HG03095 (cell line): Measurements from ENCODE around the gene DCP1A.
"Not testable (repeated sequence)": the region's sequence is repeated elsewhere in the genome, so short reads cannot be mapped to it uniquely, and the experiment has no call there.

Experiments used
- ATAC-seq: cut with Tn5 transposase; IDR thresholded peaks from one replicate; pipeline ENCODE4 v1.9.1; 2021; ENCODE audit warnings: moderate library complexity; ENCODE audit not compliant: unreplicated experiment

The DCP1A gene

DNA sequence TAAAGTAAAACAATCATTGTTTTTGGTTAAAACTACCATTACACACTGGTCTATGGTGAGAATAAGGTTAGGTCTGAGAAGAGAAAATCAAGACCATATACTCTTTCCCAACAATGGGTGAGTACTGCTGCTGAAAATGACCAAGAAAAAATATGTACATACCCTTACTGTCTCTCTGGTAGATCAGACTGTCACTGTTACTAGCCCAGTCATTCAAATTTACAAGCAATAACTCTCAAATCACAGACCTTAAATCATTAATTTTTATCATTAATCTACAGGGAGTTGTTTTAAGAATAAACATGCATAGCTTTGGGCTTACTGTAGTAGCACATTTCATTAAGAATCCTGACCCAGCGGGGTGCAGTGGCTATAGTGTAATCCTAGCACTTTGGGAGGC, 17.4 kb downstream of the DCP1A start:
- no peak for ATAC-seq

GRCh38 chr3:53328746-53329145, 18.6 kb downstream of the DCP1A start:
- ATAC-seq = no peak

DNA sequence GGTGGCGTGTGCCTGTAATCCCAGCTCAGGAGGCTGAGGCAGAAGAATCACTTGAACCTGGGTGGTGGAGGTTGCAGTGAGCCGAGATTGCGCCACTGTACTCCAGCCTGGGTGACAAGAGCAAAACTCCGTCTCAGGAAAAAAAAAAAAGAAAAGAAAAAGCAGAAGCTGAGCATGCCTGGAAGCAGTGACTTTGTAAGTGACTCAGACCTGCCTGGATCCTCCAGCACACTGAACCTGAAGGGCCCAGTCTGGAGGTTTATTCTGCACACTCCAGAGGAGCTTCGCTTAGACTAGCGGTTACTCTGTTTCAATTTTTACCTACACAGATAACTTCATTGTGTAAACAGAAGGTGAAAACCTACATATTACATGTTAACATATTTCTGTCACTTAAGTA, 19.4 kb downstream of the DCP1A start:
- ATAC-seq = not testable (repeated sequence)

DNA sequence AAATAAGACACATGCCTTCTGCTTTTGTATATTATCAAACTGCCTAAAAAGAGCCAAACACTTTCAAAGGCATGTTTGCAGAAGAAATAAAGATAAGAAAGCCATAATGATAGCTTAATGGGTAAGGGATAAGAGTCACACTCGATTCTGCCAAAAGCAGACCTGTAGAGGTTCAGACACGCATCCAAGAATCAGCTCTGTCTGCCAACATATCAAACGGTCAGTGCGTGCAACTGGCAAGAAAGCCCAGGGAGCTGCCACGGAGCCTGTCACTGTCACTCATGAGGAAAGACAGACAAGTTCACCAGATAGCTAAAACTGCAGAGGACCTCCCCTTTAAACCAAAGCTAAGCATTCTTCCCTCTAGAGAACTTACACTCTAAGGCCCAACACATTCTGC, 23.2 kb downstream of the DCP1A start:
- ATAC-seq = no peak

- no peak for ATAC-seq
Measured at GRCh38 chr3:53320697-53321096, 26.6 kb downstream of the DCP1A start.

DNA sequence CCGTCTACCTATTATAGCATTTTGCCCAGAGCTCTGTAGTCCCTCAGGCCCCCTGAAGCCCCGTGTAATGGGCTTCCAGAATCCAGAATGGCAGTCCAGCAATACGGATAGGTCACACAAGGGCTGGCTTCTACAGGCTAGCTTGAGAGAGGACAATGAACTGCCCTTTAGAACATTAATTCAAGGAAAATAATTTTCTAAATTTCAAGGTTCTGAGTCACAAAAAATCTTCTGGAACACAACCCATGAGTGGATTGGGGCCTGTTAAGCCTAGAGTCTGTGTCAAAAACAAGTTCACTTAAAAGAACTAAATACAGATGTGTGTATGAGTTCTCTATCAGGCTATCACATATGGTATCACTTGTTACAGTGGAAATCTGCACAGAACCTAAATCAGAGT, 28.8 kb downstream of the DCP1A start:
- no peak for ATAC-seq

DNA sequence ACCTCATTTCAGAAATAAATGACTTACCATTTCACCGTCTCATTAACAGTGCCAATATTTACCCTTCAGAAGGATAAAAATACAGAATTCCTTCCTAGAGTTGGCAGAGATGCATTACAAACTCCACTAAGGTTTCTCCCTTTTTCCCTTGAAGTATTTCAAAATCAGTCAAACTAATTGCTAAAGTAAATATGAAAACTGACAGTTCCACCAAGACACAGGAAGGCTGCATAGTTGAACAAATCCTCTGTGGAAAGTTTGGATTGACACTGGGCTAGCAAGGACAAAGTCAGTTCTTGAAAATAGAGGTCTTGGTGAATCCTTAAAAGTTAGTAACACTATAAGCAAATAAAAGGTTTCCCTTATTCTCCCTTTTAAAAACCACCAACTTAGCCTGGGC, 34.5 kb downstream of the DCP1A start:
- ATAC-seq = no peak

DNA sequence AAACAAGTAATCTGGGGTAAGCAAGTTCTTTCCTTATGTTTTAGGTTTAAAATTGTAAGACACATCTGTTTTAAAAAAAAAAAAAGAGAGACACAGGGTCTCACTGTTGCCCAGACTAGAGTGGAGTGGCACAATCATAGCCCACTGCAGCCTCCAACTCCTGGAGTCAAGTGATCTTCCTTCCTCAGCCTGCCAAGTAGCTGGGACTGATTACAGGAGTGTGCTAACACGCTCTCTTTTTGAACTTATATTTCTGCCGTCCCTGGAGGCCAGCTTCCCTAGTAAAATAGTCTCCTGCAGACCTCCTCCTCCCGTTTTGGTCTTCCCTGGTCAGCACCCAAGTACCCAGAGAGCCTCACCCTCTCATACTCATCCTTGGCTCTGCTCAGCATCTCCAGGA, 35.5 kb downstream of the DCP1A start:
- no peak for ATAC-seq

GRCh38 chr3:53303957-53304356, 43.4 kb downstream of the DCP1A start:
- no peak for ATAC-seq

DNA sequence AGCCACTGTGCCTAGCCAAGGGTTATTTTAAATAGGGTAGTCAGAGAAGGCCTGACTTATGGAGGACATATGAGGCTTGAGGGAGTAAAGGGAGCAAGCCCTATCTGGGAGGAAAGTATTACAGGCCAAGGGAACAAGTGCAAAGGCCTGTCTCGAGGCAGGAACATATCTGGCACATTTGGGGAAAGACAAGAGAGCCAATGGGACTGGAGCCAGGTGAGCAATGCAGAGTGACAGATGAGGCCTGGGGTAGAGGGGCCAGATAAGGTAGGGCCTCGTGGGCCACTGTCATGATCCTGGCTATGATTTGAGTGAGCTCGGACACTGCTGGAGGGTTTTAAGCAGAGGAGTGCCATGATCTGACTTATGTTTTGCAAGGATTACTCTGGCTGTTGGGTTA, 43.8 kb downstream of the DCP1A start:
- ATAC-seq = no peak

DNA sequence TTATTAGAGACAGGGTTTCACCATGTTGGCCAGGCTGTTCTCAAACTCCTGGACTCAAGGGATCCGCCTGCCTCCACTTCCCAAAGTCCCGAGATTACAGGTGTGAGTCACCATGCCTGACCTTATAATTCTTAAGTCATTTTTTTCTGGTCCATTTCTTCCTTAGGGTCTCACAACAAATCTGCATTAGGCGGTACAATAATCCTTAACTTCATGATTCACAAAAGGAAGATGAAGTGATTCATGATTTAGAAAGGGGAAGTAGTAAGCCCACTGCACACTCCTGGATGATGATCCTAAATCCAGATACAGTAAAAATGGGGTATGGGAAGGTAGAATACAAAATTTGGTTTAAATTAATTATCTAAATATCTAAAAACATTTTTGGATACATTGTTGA, 46.5 kb downstream of the DCP1A start:
- no peak for ATAC-seq

DNA sequence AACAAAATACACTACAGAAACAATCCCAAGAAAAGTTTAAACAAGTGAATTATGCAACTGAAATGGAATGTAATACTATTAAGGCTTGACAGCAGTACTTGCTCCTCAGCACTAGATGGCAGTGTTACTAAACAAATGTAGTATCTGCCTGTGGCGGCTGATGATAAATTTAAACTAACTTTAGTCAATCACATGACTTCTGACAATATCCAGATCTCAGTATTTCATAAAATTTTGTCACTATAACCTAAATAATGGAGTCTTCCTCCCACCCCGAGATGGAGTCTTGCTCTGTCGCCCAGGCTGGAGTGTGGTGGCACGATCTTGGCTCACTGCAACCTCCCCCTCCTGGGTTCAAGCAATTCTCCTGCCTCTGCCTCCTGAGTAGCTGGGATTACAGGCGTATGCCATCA, 47.7 kb downstream of the DCP1A start:
- ATAC-seq = not testable (repeated sequence)

GRCh38 chr3:53295410-53295809, 51.9 kb downstream of the DCP1A start:
- no peak for ATAC-seq

DNA sequence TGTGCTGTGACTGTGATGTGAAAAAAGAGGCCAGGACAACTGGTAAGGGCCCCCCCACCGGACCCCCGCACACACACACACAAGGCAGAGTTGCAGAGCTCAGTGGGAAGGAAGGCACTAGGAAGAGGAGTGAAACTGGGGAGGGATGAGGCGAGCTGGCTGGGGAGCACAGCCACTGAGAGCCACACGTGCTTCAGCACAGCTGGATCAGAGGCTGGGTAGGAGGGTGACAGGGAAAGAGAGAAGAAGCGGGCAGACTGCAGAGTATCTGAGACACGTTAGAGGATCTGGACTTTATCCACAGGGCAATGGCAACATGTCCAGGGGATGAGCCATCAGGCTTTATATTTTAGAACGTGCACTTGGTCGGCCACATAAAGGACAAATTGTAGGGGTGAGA, 53.5 kb downstream of the DCP1A start:
- no peak for ATAC-seq

- ATAC-seq = no peak
Measured at GRCh38 chr3:53288214-53288613, 59.1 kb downstream of the DCP1A start.

GRCh38 chr3:53287131-53287629, 60.2 kb downstream of the DCP1A start:
- ATAC-seq = no peak

- ATAC-seq = no peak
Measured at GRCh38 chr3:53286727-53287126, 60.6 kb downstream of the DCP1A start.

GRCh38 chr3:53282581-53282980, 64.8 kb downstream of the DCP1A start:
- no peak for ATAC-seq

DNA sequence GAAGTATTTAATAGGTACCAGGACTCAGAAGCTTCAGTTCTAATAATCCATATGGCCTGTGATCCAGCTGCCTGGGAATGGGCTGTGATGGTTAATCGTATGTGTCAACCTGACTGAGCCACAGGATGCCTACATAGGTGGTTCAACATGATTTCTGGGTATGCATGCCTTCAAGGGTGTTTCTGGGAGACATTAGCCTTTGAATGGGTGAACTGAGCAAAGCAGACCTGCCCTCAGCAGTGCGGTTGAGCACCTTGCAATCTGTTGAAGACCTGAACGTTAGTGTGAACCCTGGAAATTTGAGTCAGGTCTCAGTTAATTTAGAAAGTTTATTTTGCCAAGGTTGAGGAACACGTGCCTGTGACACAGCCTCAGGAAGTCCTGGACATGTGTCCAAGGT, 68.7 kb downstream of the DCP1A start:
- ATAC-seq = no peak

GRCh38 chr3:53274938-53275605, 72.3 kb downstream of the DCP1A start:
- ATAC-seq = no peak

GRCh38 chr3:53273146-53273670, 74.1 kb downstream of the DCP1A start:
- no peak for ATAC-seq

DNA sequence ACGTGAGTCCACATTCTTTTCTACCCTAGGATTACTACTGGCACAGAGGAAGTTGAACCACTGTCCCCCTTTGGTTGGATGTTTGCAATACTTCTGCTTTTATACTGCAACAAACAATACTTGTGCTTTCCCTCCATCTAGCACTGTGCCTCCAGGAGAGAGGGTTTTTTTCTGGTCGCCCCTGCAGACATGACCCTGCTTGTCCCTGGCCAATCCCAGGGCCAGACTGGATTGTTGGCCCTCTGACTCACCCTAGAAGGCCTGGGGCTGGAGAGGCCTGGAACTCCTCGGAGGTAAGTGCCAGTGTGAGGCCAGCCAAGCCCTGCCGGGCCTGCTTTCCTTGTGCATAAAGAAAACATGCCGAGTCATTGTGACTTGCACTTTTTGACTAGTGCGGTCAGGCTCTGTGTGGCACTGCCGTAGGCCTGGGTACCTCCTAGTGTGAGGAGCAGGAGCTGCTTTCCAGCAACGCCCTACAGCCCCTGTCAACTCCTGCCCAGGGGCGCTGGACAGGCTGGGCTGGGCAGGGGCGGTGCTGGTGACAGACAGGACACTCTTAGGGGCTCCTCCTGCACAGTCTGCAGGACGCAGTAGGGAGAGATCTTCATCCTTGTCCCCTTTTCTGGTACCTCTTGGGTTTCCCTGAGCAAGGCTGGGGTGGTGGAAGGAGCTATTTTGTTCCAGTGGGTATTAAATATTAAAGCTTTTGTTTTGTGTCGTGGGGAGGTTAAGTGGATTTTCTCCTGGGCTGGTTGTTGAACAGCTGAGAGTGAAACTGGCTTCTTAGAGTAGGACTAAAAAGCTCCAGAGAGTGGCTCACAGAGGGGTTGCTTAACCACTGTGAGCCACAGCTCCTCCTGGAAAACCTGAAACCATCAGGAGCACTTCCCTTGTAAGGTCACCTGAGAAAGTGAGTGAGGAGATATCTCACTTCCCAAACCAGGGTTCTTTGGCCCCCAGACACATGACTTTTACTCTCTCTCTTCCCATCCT, 77.2 kb downstream of the DCP1A start:
- no peak for ATAC-seq
